Activated naive CD8-positive, alpha-beta T cell treated with anti-CD3 and anti-CD28 coated beads, Interleukin-2, amount 10 ng/mL, durations not matched to agents 7 days and 5 days (primary cell): ENCODE results near the gene RCCD1. TPM values are rescaled to one million over a fixed set of nuclear protein-coding genes. Genes with fewer than 3 reads are reported as not detected.
"Not testable (repeated sequence)": the region's sequence is repeated elsewhere in the genome, so short reads cannot be mapped to it uniquely, and the experiment has no call there.

Source experiments
- ATAC-seq: fragments of 150-1000 bp; cut with Tn5 transposase; one replicate; pipeline ENCODE4 v1.10.0; 2021; ENCODE audit warnings: low read depth, moderate library complexity
- POLR2A ChIA-PET: fragments of 350-600 bp; sonication (Branson Sonifier 250); formaldehyde crosslinking; loops from one replicate; lab custom pipeline; 2021; ENCODE audit warnings: antibody characterized with exemption; lab: Charles Lee
- DNase-seq: peaks from one replicate; pipeline ENCODE4 v3.0.0; 2021
- H3K27ac Mint-ChIP-seq: one replicate; pipeline ENCODE4 v1.8.0; 2022; ENCODE audit warnings: mild to moderate bottlenecking, mixed read lengths
- H3K27me3 Mint-ChIP-seq: one replicate; pipeline ENCODE4 v1.8.0; 2022; ENCODE audit warnings: mild to moderate bottlenecking, moderate library complexity, mixed read lengths
- H3K36me3 Mint-ChIP-seq: one replicate; pipeline ENCODE4 v1.8.0; 2021; ENCODE audit warnings: mild to moderate bottlenecking, mixed read lengths
- H3K4me1 Mint-ChIP-seq: one replicate; pipeline ENCODE4 v1.8.0; 2021; ENCODE audit warnings: mixed read lengths
- H3K4me3 Mint-ChIP-seq: one replicate; pipeline ENCODE4 v1.8.0; 2022; ENCODE audit warnings: mild to moderate bottlenecking, moderate library complexity, mixed read lengths
- H3K9me3 Mint-ChIP-seq: one replicate; pipeline ENCODE4 v1.8.0; 2021; ENCODE audit warnings: mixed read lengths
- total RNA-seq, 2 experiments: library from RNA; stranded (reverse); gene quantifications; one replicate each; pipeline ENCODE4 v1.2.3, GENCODE V29; 2021

The RCCD1 gene
- total RNA-seq, 2 experiments from 2014 or later = 31.5 to 31.6 TPM

DNA sequence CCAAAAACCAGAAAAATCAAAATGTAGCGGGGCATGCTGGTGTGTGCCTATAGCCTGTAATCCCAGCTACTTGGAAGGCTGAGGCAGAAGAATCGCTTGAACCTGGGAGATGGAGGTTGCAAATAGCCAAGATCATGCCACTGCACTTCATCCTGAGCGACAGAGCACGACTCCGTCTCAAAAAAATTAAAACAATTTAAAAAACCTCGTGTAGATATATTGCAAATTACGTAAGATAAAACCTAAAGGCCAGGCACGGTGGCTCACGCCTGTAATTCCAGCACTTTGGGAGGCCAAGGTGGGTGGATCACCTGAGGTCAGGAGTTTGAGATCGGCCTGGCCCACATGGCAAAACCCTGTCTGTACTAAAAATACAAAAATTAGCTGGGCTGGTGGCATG lies 27.9 kb upstream of the RCCD1 start:
- not testable (repeated sequence) for H3K27me3 Mint-ChIP-seq, H3K9me3 Mint-ChIP-seq, ATAC-seq, DNase-seq, H3K4me3 Mint-ChIP-seq, H3K27ac Mint-ChIP-seq
- H3K36me3 Mint-ChIP-seq = peaks cover 13% of the 10 kb centered on the region
- POLR2A ChIA-PET = interaction anchor here (0.7 kb wide), 1 partner anchor 727 kb away, joined by 3 read pairs; no protein-coding TSS in a partner anchor
- peaks cover 27% of the 10 kb centered on the region for H3K4me1 Mint-ChIP-seq

GRCh38 chr15:90928106-90928505 lies 26.6 kb upstream of the RCCD1 start:
- not testable (repeated sequence) for DNase-seq, H3K9me3 Mint-ChIP-seq, H3K36me3 Mint-ChIP-seq, ATAC-seq, H3K27me3 Mint-ChIP-seq
- Mint-ChIP-seq H3K4me3 (peak overlapping the region; percentile 37), H3K27ac (peak overlapping the region; percentile 54), H3K4me1 (peaks cover 29% of the 10 kb centered on the region)
- POLR2A ChIA-PET = interaction anchor here (0.6 to 0.7 kb wide), 2 partner anchors 216 to 785 kb away, joined by 3 to 9 read pairs; no protein-coding TSS in a partner anchor

GRCh38 chr15:90929246-90930019 lies 25.3 kb upstream of the RCCD1 start:
- Mint-ChIP-seq H3K4me1 (peaks cover 39% of the 10 kb centered on the region), H3K27me3 (no peaks in the 10 kb centered on the region), H3K36me3 (peaks cover 2% of the 10 kb centered on the region), H3K27ac (peak overlapping the region; percentile 99), H3K4me3 (peak overlapping the region; percentile 99), H3K9me3 (no peaks in the 10 kb centered on the region)
- DNase-seq = no peak
- ATAC-seq = no peak
- POLR2A ChIA-PET = interaction anchor here (1.0 to 8.0 kb wide), 6 partner anchors 10 to 212 kb away, joined by 3 to 141 read pairs (median 6); partner anchors contain the start of genes BLM, MAN2A2 and RCCD1

GRCh38 chr15:90930861-90931574 lies 23.7 kb upstream of the RCCD1 start:
- H3K27me3 Mint-ChIP-seq = no peaks in the 10 kb centered on the region
- peaks cover 36% of the 10 kb centered on the region for H3K4me1 Mint-ChIP-seq
- H3K9me3 Mint-ChIP-seq = no peaks in the 10 kb centered on the region
- peak overlapping the region; percentile 99 for H3K27ac Mint-ChIP-seq
- no peaks in the 10 kb centered on the region for H3K36me3 Mint-ChIP-seq
- POLR2A ChIA-PET = interaction anchor here (0.6 to 8.0 kb wide), 20 partner anchors 9 to 697 kb away, joined by 3 to 141 read pairs (median 4); partner anchors contain the start of genes BLM, CIB1, GDPGP1 and MAN2A2
- ATAC-seq = no peak
- no peak for DNase-seq
- H3K4me3 Mint-ChIP-seq = peak overlapping the region; percentile 99

DNA sequence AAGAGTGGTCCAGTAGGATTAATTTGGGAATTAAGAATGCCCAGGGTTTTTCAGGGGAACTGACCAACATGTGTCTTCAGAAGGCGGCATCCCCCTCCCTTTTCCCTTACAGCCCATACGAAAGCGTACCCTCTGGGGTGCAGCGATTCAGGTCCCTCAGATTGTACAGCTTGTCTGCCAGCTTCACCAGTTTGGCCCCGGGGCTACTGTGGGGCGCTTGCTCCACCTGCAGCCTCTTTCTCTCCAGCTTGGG lies 23.2 kb upstream of the RCCD1 start:
- DNase-seq = no peak
- Mint-ChIP-seq H3K4me1 (peaks cover 40% of the 10 kb centered on the region), H3K27ac (peak overlapping the region; percentile 99), H3K4me3 (peak overlapping the region; percentile 99), H3K36me3 (peaks cover 4% of the 10 kb centered on the region), H3K9me3 (no peaks in the 10 kb centered on the region), H3K27me3 (no peaks in the 10 kb centered on the region)
- no peak for ATAC-seq
- POLR2A ChIA-PET = interaction anchor here (0.6 to 8.0 kb wide), 23 partner anchors 10 to 698 kb away, joined by 3 to 141 read pairs (median 4); partner anchors contain the start of genes BLM, CIB1, GDPGP1 and MAN2A2

DNA sequence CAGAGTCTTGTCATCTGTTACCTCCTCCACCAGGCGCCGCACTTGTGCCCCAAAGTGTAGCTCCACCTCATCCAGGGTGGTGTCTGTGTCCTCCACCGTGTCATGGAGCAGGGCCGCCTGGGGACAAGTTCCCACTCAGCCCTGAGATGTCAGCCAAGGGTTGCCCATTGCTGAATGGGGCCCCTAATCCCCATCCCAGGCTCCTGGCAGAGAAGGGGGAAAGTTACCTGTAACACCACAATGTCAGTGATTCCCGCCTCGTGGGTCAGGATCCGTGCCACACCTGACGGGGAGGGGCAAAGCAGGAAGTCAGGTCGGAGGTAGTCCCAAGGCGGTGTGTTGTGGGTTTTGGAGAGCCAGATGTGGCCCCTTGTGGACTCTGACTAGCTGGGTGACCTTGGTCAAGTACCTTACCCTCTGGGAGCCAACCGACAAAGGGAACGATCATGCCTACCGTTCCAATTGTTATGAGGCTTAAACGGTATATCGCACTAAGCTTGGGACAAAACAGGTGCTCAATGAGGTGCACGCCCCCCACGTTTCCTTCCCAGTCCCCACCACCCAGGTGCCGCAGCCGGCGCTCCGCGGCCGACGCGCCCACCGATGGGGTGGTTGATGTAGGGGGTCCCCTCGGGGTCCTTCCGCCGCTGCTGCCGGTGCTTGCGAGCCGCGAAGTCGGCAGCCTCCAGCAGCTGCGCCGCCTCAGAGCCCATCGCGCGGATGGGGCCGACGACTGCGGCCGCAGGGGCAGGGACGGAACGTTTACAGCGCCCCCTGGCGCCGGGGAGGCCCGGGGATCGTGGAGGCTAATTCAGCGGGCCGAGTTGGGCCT lies 22.6 kb upstream of the RCCD1 start, which contains the start of gene HDDC3:
Gene HDDC3, minus strand, starts transcription at position 722 of the 832 bp plus-strand sequence. Its CDS starts 9 bp downstream, at position 713.
- H3K36me3 Mint-ChIP-seq = peaks cover 5% of the 10 kb centered on the region
- H3K27ac Mint-ChIP-seq = peak within 1 kb of the TSS; percentile 99
- ATAC-seq = peak; percentile 55
- H3K27me3 Mint-ChIP-seq = no peaks in the 10 kb centered on the region
- peaks cover 45% of the 10 kb centered on the region for H3K4me1 Mint-ChIP-seq
- H3K9me3 Mint-ChIP-seq = no peaks in the 10 kb centered on the region
- POLR2A ChIA-PET = interaction anchor here (0.6 to 8.0 kb wide), 28 partner anchors 10 to 698 kb away, joined by 3 to 141 read pairs (median 3); partner anchors contain the start of genes BLM, CIB1, GDPGP1 and MAN2A2
- peak within 1 kb of the TSS; percentile 99 for H3K4me3 Mint-ChIP-seq
- DNase-seq = peak; percentile 98

- H3K4me1 Mint-ChIP-seq = peaks cover 46% of the 10 kb centered on the region
- DNase-seq (no peak), ATAC-seq (no peak)
- no peaks in the 10 kb centered on the region for H3K27me3 Mint-ChIP-seq
- peaks cover 5% of the 10 kb centered on the region for H3K36me3 Mint-ChIP-seq
- peak overlapping the region; percentile 99 for H3K4me3 Mint-ChIP-seq
- H3K9me3 Mint-ChIP-seq = no peaks in the 10 kb centered on the region
- POLR2A ChIA-PET = interaction anchor here (0.6 to 8.0 kb wide), 16 partner anchors 9 to 667 kb away, joined by 3 to 141 read pairs (median 3); partner anchors contain the start of genes MAN2A2, PRC1 and RCCD1
- H3K27ac Mint-ChIP-seq = peak overlapping the region; percentile 99
Measured at GRCh38 chr15:90932660-90932991, 22.1 kb upstream of the RCCD1 start.

DNA sequence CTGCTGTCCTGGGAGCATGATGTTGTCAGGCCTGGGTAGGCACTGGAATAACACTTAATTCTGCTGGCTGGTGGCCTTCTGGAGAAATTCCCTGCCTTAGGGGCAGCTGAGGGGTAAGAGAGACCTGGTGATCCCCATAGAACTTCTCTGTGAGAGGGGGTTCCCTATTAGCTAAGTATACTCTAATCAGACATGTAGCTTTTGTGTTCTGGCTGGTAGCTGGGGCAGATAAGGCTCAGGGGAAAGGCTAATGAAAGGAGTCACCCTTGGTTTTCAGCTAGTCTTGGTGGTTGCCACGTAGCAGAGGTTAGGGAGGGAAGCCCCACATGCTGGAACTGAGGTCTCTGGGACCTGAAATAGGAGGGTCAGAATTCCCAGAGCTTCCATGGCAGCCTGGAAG lies 21.4 kb upstream of the RCCD1 start:
- POLR2A ChIA-PET = interaction anchor here (1.0 to 8.0 kb wide), 5 partner anchors 21 to 152 kb away, joined by 3 to 141 read pairs (median 11); partner anchors contain the start of genes MAN2A2, PRC1 and RCCD1

GRCh38 chr15:90934256-90934948 lies 20.3 kb upstream of the RCCD1 start:
- POLR2A ChIA-PET = interaction anchor here (1.1 to 8.0 kb wide), 10 partner anchors 12 to 237 kb away, joined by 3 to 141 read pairs (median 8); partner anchors contain the start of genes BLM, MAN2A2, PRC1 and RCCD1

More for the DNA sequence above, 21.4 kb upstream of the RCCD1 start:
- DNase-seq = no peak
- no peak for ATAC-seq
- peak overlapping the region; percentile 99 for H3K27ac Mint-ChIP-seq
- peak overlapping the region; percentile 32 for H3K4me3 Mint-ChIP-seq
- H3K4me1 Mint-ChIP-seq = peaks cover 45% of the 10 kb centered on the region
- H3K27me3 Mint-ChIP-seq = no peaks in the 10 kb centered on the region
- H3K36me3 Mint-ChIP-seq = peaks cover 7% of the 10 kb centered on the region
- H3K9me3 Mint-ChIP-seq = no peaks in the 10 kb centered on the region

GRCh38 chr15:90934949-90935751 lies 19.5 kb upstream of the RCCD1 start, which contains the start of gene UNC45A:
UNC45A (plus strand) TSS chr15:90935285; CDS start chr15:90935325, 40 bp downstream.
- peak within 1 kb of the TSS; percentile 89 for H3K4me3 Mint-ChIP-seq
- POLR2A ChIA-PET = interaction anchor here (0.7 to 8.0 kb wide), 14 partner anchors 9 to 743 kb away, joined by 3 to 141 read pairs (median 4); partner anchors contain the start of genes BLM, MAN2A2, PRC1 and RCCD1
- DNase-seq = peak; percentile 99
- H3K4me1 Mint-ChIP-seq = peaks cover 38% of the 10 kb centered on the region
- H3K27ac Mint-ChIP-seq = peak within 1 kb of the TSS; percentile 95
- H3K36me3 Mint-ChIP-seq = peaks cover 8% of the 10 kb centered on the region
- peak; percentile 66 for ATAC-seq
- H3K27me3 Mint-ChIP-seq = no peaks in the 10 kb centered on the region
- no peaks in the 10 kb centered on the region for H3K9me3 Mint-ChIP-seq

More at GRCh38 chr15:90934256-90934948, 20.3 kb upstream of the RCCD1 start:
- ATAC-seq (peak; percentile 23), DNase-seq (peak; percentile 88)
- peak overlapping the region; percentile 89 for H3K4me3 Mint-ChIP-seq
- H3K27ac Mint-ChIP-seq = peak overlapping the region; percentile 95
- no peaks in the 10 kb centered on the region for H3K9me3 Mint-ChIP-seq
- H3K4me1 Mint-ChIP-seq = peaks cover 41% of the 10 kb centered on the region
- no peaks in the 10 kb centered on the region for H3K27me3 Mint-ChIP-seq
- H3K36me3 Mint-ChIP-seq = peaks cover 8% of the 10 kb centered on the region

DNA sequence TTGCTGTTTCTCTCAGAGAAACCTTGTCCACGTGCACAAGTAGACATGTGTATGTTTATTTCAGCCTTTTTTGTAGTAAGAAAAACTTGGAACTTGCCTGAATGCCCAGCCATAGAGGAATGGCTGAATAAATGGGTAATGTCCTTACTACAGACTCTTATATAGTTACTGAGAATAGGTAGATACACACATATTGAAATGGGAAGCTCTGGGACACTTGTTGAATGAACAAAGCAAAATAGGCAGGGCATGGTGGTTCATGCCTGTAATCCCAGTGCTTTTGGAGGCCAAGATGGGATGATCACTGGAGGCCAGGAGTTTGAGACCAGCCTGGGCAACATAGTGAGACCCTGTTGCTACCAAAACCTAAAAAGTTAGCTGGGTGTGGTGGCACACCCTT lies 17.9 kb upstream of the RCCD1 start:
- Mint-ChIP-seq H3K4me3 (peak overlapping the region; percentile 89), H3K27me3 (no peaks in the 10 kb centered on the region), H3K4me1 (peaks cover 26% of the 10 kb centered on the region), H3K27ac (no peak overlapping the region), H3K9me3 (no peaks in the 10 kb centered on the region), H3K36me3 (peaks cover 13% of the 10 kb centered on the region)
- POLR2A ChIA-PET = interaction anchor here (3.5 kb wide), 1 partner anchor 18 kb away, joined by 40 read pairs; the partner anchor contains the start of gene RCCD1
- DNase-seq (no peak), ATAC-seq (no peak)
